ENCODE data around the gene ACMSD. TPM values are rescaled to one million over a fixed set of nuclear protein-coding genes. Genes with fewer than 3 reads are reported as not detected.

Gene ACMSD
- total RNA-seq, 1 donor from 2014 or later, result not detected

- Histone ChIP-seq H3K27ac (ENCODE audit: low read depth, low read length) (peak overlapping the region; percentile 99), H3K9ac (ENCODE audit: low read depth in 1 of 3, low read length in 3 of 3) (peak overlapping the region; percentile 86 to 97 (median 92)), H3K27me3 (ENCODE audit: control insufficient read depth in 3 of 3, insufficient read depth in 3 of 3, low read length in 3 of 3) (no peaks in the 10 kb centered on the region), H3K4me3 (ENCODE audit: low read length in 3 of 3) (peak overlapping the region; percentile 71 to 96 (median 92)), H3K4me1 (ENCODE audit: control insufficient read depth in 3 of 3, insufficient read depth in 3 of 3, low read length in 3 of 3) (peaks cover 10 to 31% (median 18%) of the 10 kb centered on the region in 3 donors), H3K9me3 (ENCODE audit: control insufficient read depth in 3 of 3, low read length in 3 of 3) (no peaks in the 10 kb centered on the region), H3K36me3 (ENCODE audit: control insufficient read depth in 3 of 3, insufficient read depth in 3 of 3, low read length in 3 of 3) (no peaks in the 10 kb centered on the region)
Measured at GRCh38 chr2:134917360-134917865, 79.0 kb downstream of the ACMSD start.

GRCh38 chr2:134917888-134918525 is 79.6 kb downstream of the ACMSD start:
- Histone ChIP-seq H3K4me3 (ENCODE audit: low read length in 3 of 3) (peak overlapping the region; percentile 71 to 96 (median 92)), H3K36me3 (ENCODE audit: control insufficient read depth in 3 of 3, insufficient read depth in 3 of 3, low read length in 3 of 3) (no peaks in the 10 kb centered on the region), H3K4me1 (ENCODE audit: control insufficient read depth in 3 of 3, insufficient read depth in 3 of 3, low read length in 3 of 3) (peaks cover 11 to 34% (median 18%) of the 10 kb centered on the region in 3 donors), H3K27ac (ENCODE audit: low read depth, low read length) (peak overlapping the region; percentile 99), H3K27me3 (ENCODE audit: control insufficient read depth in 3 of 3, insufficient read depth in 3 of 3, low read length in 3 of 3) (no peaks in the 10 kb centered on the region), H3K9ac (ENCODE audit: low read depth in 1 of 3, low read length in 3 of 3) (peak overlapping the region; percentile 86 to 97 (median 92)), H3K9me3 (ENCODE audit: control insufficient read depth in 3 of 3, low read length in 3 of 3) (no peaks in the 10 kb centered on the region)

GRCh38 chr2:134918526-134919340 is 80.3 kb downstream of the ACMSD start, which contains the start of gene CCNT2:
CCNT2 (plus strand) TSS chr2:134918822; CDS start chr2:134918855, 33 bp downstream.
- peaks cover 13 to 36% (median 18%) of the 10 kb centered on the region in 3 donors for H3K4me1 ChIP-seq (ENCODE audit: control insufficient read depth in 3 of 3, insufficient read depth in 3 of 3, low read length in 3 of 3)
- H3K36me3 ChIP-seq (ENCODE audit: control insufficient read depth in 3 of 3, insufficient read depth in 3 of 3, low read length in 3 of 3), result no peaks in the 10 kb centered on the region
- H3K27me3 ChIP-seq (ENCODE audit: control insufficient read depth in 3 of 3, insufficient read depth in 3 of 3, low read length in 3 of 3), result no peaks in the 10 kb centered on the region
- peak within 1 kb of the TSS; percentile 96 to 98 (median 97) for H3K9ac ChIP-seq (ENCODE audit: low read depth in 1 of 3, low read length in 3 of 3)
- H3K27ac ChIP-seq (ENCODE audit: low read depth, low read length), result peak within 1 kb of the TSS; percentile 99
- H3K9me3 ChIP-seq (ENCODE audit: control insufficient read depth in 3 of 3, low read length in 3 of 3), result no peaks in the 10 kb centered on the region
- peak within 1 kb of the TSS; percentile 92 to 96 (median 95) for H3K4me3 ChIP-seq (ENCODE audit: low read length in 3 of 3)

GRCh38 chr2:134919341-134920210 is 81.2 kb downstream of the ACMSD start:
- H3K27me3 ChIP-seq (ENCODE audit: control insufficient read depth in 3 of 3, insufficient read depth in 3 of 3, low read length in 3 of 3), result no peaks in the 10 kb centered on the region
- H3K9ac ChIP-seq (ENCODE audit: low read depth in 1 of 3, low read length in 3 of 3), result peak overlapping the region; percentile 96 to 98 (median 97)
- H3K4me3 ChIP-seq (ENCODE audit: low read length in 3 of 3), result peak overlapping the region; percentile 92 to 96 (median 95)

GRCh38 chr2:134924912-134925311 is 86.5 kb downstream of the ACMSD start:
- peaks cover 24 to 43% (median 24%) of the 10 kb centered on the region in 3 donors for H3K4me1 ChIP-seq (ENCODE audit: control insufficient read depth in 3 of 3, insufficient read depth in 3 of 3, low read length in 3 of 3)
- no peaks in the 10 kb centered on the region for H3K27me3 ChIP-seq (ENCODE audit: control insufficient read depth in 3 of 3, insufficient read depth in 3 of 3, low read length in 3 of 3)
- no peak overlapping the region for H3K9ac ChIP-seq (ENCODE audit: low read depth in 1 of 3, low read length in 3 of 3)
- H3K27ac ChIP-seq (ENCODE audit: low read depth, low read length), result no peak overlapping the region
- no peak overlapping the region for H3K4me3 ChIP-seq (ENCODE audit: low read length in 3 of 3)
- H3K36me3 ChIP-seq (ENCODE audit: control insufficient read depth in 3 of 3, insufficient read depth in 3 of 3, low read length in 3 of 3), result no peaks in the 10 kb centered on the region
- no peaks in the 10 kb centered on the region for H3K9me3 ChIP-seq (ENCODE audit: control insufficient read depth in 3 of 3, low read length in 3 of 3)

More at GRCh38 chr2:134919341-134920210, 81.2 kb downstream of the ACMSD start:
- H3K4me1 ChIP-seq (ENCODE audit: control insufficient read depth in 3 of 3, insufficient read depth in 3 of 3, low read length in 3 of 3), result peaks cover 14 to 36% (median 18%) of the 10 kb centered on the region in 3 donors
- H3K27ac ChIP-seq (ENCODE audit: low read depth, low read length), result peak overlapping the region; percentile 99
- H3K9me3 ChIP-seq (ENCODE audit: control insufficient read depth in 3 of 3, low read length in 3 of 3), result no peaks in the 10 kb centered on the region
- no peaks in the 10 kb centered on the region for H3K36me3 ChIP-seq (ENCODE audit: control insufficient read depth in 3 of 3, insufficient read depth in 3 of 3, low read length in 3 of 3)

- H3K27ac ChIP-seq (ENCODE audit: low read depth, low read length), result no peak overlapping the region
Measured at GRCh38 chr2:134926231-134926931, 88.0 kb downstream of the ACMSD start.

GRCh38 chr2:134927195-134927594 is 88.8 kb downstream of the ACMSD start:
- no peak overlapping the region for H3K4me3 ChIP-seq (ENCODE audit: low read length in 3 of 3)
- no peaks in the 10 kb centered on the region for H3K36me3 ChIP-seq (ENCODE audit: control insufficient read depth in 3 of 3, insufficient read depth in 3 of 3, low read length in 3 of 3)
- no peaks in the 10 kb centered on the region for H3K9me3 ChIP-seq (ENCODE audit: control insufficient read depth in 3 of 3, low read length in 3 of 3)
- no peak overlapping the region for H3K27ac ChIP-seq (ENCODE audit: low read depth, low read length)
- peak overlapping the region in 1 of 3 donors; percentile 3 for H3K9ac ChIP-seq (ENCODE audit: low read depth in 1 of 3, low read length in 3 of 3)
- no peaks in the 10 kb centered on the region for H3K27me3 ChIP-seq (ENCODE audit: control insufficient read depth in 3 of 3, insufficient read depth in 3 of 3, low read length in 3 of 3)
- H3K4me1 ChIP-seq (ENCODE audit: control insufficient read depth in 3 of 3, insufficient read depth in 3 of 3, low read length in 3 of 3), result peaks cover 14 to 28% (median 18%) of the 10 kb centered on the region in 3 donors

More at GRCh38 chr2:134926231-134926931, 88.0 kb downstream of the ACMSD start:
- Histone ChIP-seq H3K9ac (ENCODE audit: low read depth in 1 of 3, low read length in 3 of 3) (no peak overlapping the region), H3K4me1 (ENCODE audit: control insufficient read depth in 3 of 3, insufficient read depth in 3 of 3, low read length in 3 of 3) (peaks cover 14 to 33% (median 18%) of the 10 kb centered on the region in 3 donors), H3K36me3 (ENCODE audit: control insufficient read depth in 3 of 3, insufficient read depth in 3 of 3, low read length in 3 of 3) (no peaks in the 10 kb centered on the region), H3K9me3 (ENCODE audit: control insufficient read depth in 3 of 3, low read length in 3 of 3) (no peaks in the 10 kb centered on the region), H3K4me3 (ENCODE audit: low read length in 3 of 3) (peak overlapping the region in 1 of 3 donors; percentile 11), H3K27me3 (ENCODE audit: control insufficient read depth in 3 of 3, insufficient read depth in 3 of 3, low read length in 3 of 3) (no peaks in the 10 kb centered on the region)

GRCh38 chr2:134932864-134933526 is 94.6 kb downstream of the ACMSD start:
- H3K4me1 ChIP-seq (ENCODE audit: control insufficient read depth in 3 of 3, insufficient read depth in 3 of 3, low read length in 3 of 3), result peaks cover 11 to 17% (median 15%) of the 10 kb centered on the region in 3 donors
- H3K27me3 ChIP-seq (ENCODE audit: control insufficient read depth in 3 of 3, insufficient read depth in 3 of 3, low read length in 3 of 3), result no peaks in the 10 kb centered on the region
- no peak overlapping the region for H3K4me3 ChIP-seq (ENCODE audit: low read length in 3 of 3)
- no peak overlapping the region for H3K9ac ChIP-seq (ENCODE audit: low read depth in 1 of 3, low read length in 3 of 3)
- H3K36me3 ChIP-seq (ENCODE audit: control insufficient read depth in 3 of 3, insufficient read depth in 3 of 3, low read length in 3 of 3), result no peaks in the 10 kb centered on the region
- H3K27ac ChIP-seq (ENCODE audit: low read depth, low read length), result no peak overlapping the region
- H3K9me3 ChIP-seq (ENCODE audit: control insufficient read depth in 3 of 3, low read length in 3 of 3), result no peaks in the 10 kb centered on the region
